HUES48 (cell line): Measurements from ENCODE around the gene MAP2K1.
A peak's percentile ranks its signal among the peaks of the same experiment; 100 is the strongest.

Experiments used
- H3K27ac ChIP-seq: one replicate; pipeline ENCODE4 v1.7.0; 2013; ENCODE audit warnings: low read depth, low read length, inconsistent platforms
- H3K27me3 ChIP-seq: 2 replicates; pipeline ENCODE4 v1.6.1; 2013; ENCODE audit warnings: mild to moderate bottlenecking, low read length; ENCODE audit not compliant: control insufficient read depth, insufficient read depth
- H3K36me3 ChIP-seq: 2 replicates; pipeline ENCODE4 v1.6.1; 2013; ENCODE audit warnings: low read length; ENCODE audit not compliant: control insufficient read depth, insufficient read depth
- H3K4me1 ChIP-seq: 2 replicates; pipeline ENCODE4 v1.6.1; 2013; ENCODE audit warnings: mild to moderate bottlenecking, low read length; ENCODE audit not compliant: control insufficient read depth, insufficient read depth
- H3K4me3 ChIP-seq: 2 replicates; pipeline ENCODE4 v1.5.1; 2013; ENCODE audit warnings: mild to moderate bottlenecking, low read depth, low read length
- H3K9ac ChIP-seq: 2 replicates; pipeline ENCODE4 v1.6.1; 2013; ENCODE audit warnings: mild to moderate bottlenecking, low read depth, low read length, moderate library complexity
- H3K9me3 ChIP-seq: 2 replicates; pipeline ENCODE4 v1.6.1; 2013; ENCODE audit warnings: low read length; ENCODE audit not compliant: control insufficient read depth, insufficient read depth

MAP2K1 gene

GRCh38 chr15:66480267-66480666 is 93.6 kb downstream of the MAP2K1 start:
- Histone ChIP-seq H3K36me3 (peaks cover 27% of the 10 kb centered on the region), H3K27ac (no peak overlapping the region), H3K9ac (no peak overlapping the region), H3K27me3 (no peaks in the 10 kb centered on the region), H3K9me3 (no peaks in the 10 kb centered on the region), H3K4me3 (no peak overlapping the region), H3K4me1 (peaks cover 20% of the 10 kb centered on the region)

- Histone ChIP-seq H3K27ac (no peak overlapping the region), H3K27me3 (no peaks in the 10 kb centered on the region), H3K9me3 (no peaks in the 10 kb centered on the region), H3K4me1 (peaks cover 10% of the 10 kb centered on the region), H3K36me3 (peaks cover 34% of the 10 kb centered on the region), H3K4me3 (no peak overlapping the region), H3K9ac (no peak overlapping the region)
Measured at GRCh38 chr15:66481107-66481856, 94.6 kb downstream of the MAP2K1 start.

GRCh38 chr15:66482539-66482938 is 95.8 kb downstream of the MAP2K1 start:
- Histone ChIP-seq H3K4me3 (no peak overlapping the region), H3K9ac (no peak overlapping the region), H3K36me3 (peaks cover 45% of the 10 kb centered on the region), H3K4me1 (no peaks in the 10 kb centered on the region), H3K9me3 (no peaks in the 10 kb centered on the region), H3K27ac (no peak overlapping the region), H3K27me3 (no peaks in the 10 kb centered on the region)

GRCh38 chr15:66483131-66483566 is 96.4 kb downstream of the MAP2K1 start:
- Histone ChIP-seq H3K9me3 (no peaks in the 10 kb centered on the region), H3K36me3 (peaks cover 51% of the 10 kb centered on the region), H3K27me3 (no peaks in the 10 kb centered on the region), H3K27ac (no peak overlapping the region), H3K9ac (no peak overlapping the region), H3K4me1 (no peaks in the 10 kb centered on the region), H3K4me3 (no peak overlapping the region)

- Histone ChIP-seq H3K9me3 (no peaks in the 10 kb centered on the region), H3K36me3 (peaks cover 66% of the 10 kb centered on the region), H3K4me1 (no peaks in the 10 kb centered on the region), H3K27me3 (no peaks in the 10 kb centered on the region), H3K27ac (no peak overlapping the region), H3K4me3 (no peak overlapping the region), H3K9ac (no peak overlapping the region)
Measured at GRCh38 chr15:66484539-66485112, 97.9 kb downstream of the MAP2K1 start.

GRCh38 chr15:66486887-66487286 is 100.2 kb downstream of the MAP2K1 start:
- Histone ChIP-seq H3K4me3 (no peak overlapping the region), H3K36me3 (peaks cover 80% of the 10 kb centered on the region), H3K9me3 (no peaks in the 10 kb centered on the region), H3K27ac (no peak overlapping the region), H3K27me3 (no peaks in the 10 kb centered on the region), H3K4me1 (no peaks in the 10 kb centered on the region), H3K9ac (no peak overlapping the region)

GRCh38 chr15:66488525-66488924 is 101.8 kb downstream of the MAP2K1 start:
- no peak overlapping the region for H3K9ac ChIP-seq
- no peaks in the 10 kb centered on the region for H3K4me1 ChIP-seq
- H3K27me3 ChIP-seq, result no peaks in the 10 kb centered on the region
- no peak overlapping the region for H3K27ac ChIP-seq
- no peaks in the 10 kb centered on the region for H3K9me3 ChIP-seq
- no peak overlapping the region for H3K4me3 ChIP-seq
- peaks cover 85% of the 10 kb centered on the region for H3K36me3 ChIP-seq

- Histone ChIP-seq H3K27me3 (no peaks in the 10 kb centered on the region), H3K4me3 (no peak overlapping the region), H3K9me3 (no peaks in the 10 kb centered on the region), H3K9ac (no peak overlapping the region), H3K27ac (no peak overlapping the region), H3K36me3 (peaks cover 93% of the 10 kb centered on the region), H3K4me1 (no peaks in the 10 kb centered on the region)
Measured at GRCh38 chr15:66489179-66489791, 102.6 kb downstream of the MAP2K1 start.

GRCh38 chr15:66491846-66492245 is 105.1 kb downstream of the MAP2K1 start:
- H3K27ac ChIP-seq, result no peak overlapping the region
- peaks cover 87% of the 10 kb centered on the region for H3K36me3 ChIP-seq
- no peak overlapping the region for H3K4me3 ChIP-seq
- H3K9me3 ChIP-seq, result no peaks in the 10 kb centered on the region
- no peaks in the 10 kb centered on the region for H3K4me1 ChIP-seq
- H3K27me3 ChIP-seq, result no peaks in the 10 kb centered on the region
- no peak overlapping the region for H3K9ac ChIP-seq

- H3K4me3 ChIP-seq, result no peak overlapping the region
- H3K9ac ChIP-seq, result no peak overlapping the region
- no peak overlapping the region for H3K27ac ChIP-seq
- no peaks in the 10 kb centered on the region for H3K9me3 ChIP-seq
- no peaks in the 10 kb centered on the region for H3K4me1 ChIP-seq
- peaks cover 77% of the 10 kb centered on the region for H3K36me3 ChIP-seq
- H3K27me3 ChIP-seq, result no peaks in the 10 kb centered on the region
Measured at GRCh38 chr15:66494262-66494661, 107.5 kb downstream of the MAP2K1 start.

GRCh38 chr15:66496951-66497501 is 110.3 kb downstream of the MAP2K1 start:
- no peaks in the 10 kb centered on the region for H3K27me3 ChIP-seq
- H3K4me3 ChIP-seq, result peak overlapping the region; percentile 73
- H3K36me3 ChIP-seq, result peaks cover 77% of the 10 kb centered on the region
- peak overlapping the region; percentile 96 for H3K27ac ChIP-seq
- H3K9me3 ChIP-seq, result no peaks in the 10 kb centered on the region
- peak overlapping the region; percentile 91 for H3K9ac ChIP-seq
- no peaks in the 10 kb centered on the region for H3K4me1 ChIP-seq
